ENCODE results near the gene GTPBP3.
A peak's percentile ranks its signal among the peaks of the same experiment; 100 is the strongest.

Gene GTPBP3

GRCh38 chr19:17327654-17328516 lies 9.5 kb upstream of the GTPBP3 start:
- no peak for DNase-seq

DNA sequence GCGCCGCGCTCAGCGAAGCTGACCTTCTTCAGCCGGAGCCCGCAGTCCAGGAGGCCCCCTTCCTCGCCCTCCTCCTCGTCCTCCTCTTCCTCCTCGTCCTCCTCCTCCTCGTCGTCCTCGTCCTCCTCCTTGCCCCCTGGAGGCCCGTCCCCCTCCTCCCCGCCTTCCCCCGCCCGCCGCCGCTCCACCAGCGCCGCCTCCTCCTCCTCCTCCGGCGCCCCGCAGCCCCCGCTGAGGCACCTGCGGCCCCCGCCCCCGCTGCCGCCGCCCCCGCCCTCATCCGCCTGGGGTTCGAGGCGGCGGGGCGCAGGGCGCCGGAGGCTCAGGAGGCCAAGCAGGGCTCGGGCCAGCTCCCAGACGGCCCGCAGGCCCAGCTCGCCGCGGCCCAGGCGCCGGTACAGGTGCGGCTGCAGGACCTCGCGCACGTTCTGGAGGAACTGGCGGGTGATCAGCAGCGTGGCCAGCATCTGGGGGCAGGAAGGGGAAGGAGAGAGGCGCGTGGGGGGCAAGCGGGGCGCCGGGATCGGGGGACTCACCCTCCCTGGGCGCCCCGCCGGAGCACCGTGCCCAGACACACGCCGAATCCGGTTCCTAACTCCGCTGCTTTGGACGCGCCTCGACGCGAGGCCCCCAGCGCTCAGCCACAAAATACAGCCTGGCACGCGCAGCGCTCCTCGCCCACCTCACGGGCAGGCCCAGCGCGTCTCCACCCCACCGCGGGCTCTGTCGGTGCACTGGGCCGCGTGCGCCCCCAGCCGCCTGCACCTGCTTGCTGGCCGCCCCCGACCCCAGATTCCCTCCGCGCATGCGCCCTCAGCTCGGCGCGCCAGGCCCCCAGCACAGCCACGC lies 8.6 kb upstream of the GTPBP3 start:
- no peak for DNase-seq

- no peak for DNase-seq
Measured at GRCh38 chr19:17329366-17330261, 7.7 kb upstream of the GTPBP3 start.

DNA sequence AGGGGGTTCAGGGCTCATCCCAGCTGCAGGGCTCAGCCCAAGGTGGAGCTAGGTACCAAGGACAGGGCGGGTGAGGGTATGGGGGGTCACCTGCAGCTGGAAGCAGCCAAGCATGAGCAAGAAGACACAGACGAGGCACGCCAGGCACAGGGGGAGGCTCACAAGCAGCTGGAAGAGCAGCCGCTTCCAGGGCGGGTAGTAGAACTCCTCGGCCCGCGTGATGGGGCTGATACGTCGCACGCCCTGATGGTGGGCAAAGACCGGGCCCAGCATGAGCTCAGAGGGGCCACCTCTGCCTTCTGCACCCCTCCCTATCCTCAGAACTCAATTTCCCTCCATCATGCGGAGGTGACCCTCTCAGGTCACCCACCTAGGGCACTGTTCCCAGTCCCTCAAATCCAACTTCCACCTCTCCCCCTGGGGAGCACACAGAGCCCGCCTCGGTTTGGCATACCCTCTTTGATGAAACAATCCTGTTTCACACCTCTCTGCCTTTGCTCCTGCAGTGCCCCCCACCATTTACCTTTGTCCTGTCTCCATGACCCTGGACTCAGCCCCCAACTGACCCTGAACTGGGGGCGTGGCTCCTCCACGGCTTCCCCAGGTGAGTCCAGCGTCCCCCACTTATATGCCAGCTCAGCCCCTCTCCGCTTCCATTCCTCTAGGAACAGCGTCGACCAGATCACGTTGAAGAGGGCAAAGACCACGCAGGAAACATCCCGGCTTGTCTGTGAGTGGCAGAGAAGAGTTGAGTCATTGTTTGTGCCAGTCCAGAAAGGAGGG lies 6.9 kb upstream of the GTPBP3 start:
- no peak for DNase-seq

- no peak for DNase-seq
Measured at GRCh38 chr19:17331045-17331558, 6.3 kb upstream of the GTPBP3 start.

DNA sequence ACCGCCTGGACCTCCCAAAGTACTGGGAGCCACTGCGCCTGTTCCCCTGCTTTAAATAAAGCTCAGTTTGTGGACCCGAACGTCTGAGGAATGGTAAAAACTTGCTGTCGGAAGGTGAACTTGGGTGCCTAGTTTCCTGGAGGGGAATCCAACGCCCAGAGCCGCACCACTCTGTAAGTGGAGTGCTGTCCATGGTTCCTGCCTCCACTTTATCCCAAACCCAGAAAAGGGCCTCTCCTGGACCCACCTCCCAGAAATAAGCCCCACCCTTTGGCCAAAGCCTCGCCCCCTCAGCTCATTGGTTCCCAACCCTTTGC lies 5.0 kb upstream of the GTPBP3 start:
- DNase-seq: no peak

- peak; percentile 40 for DNase-seq
Measured at GRCh38 chr19:17332677-17333581, 4.4 kb upstream of the GTPBP3 start.

DNA sequence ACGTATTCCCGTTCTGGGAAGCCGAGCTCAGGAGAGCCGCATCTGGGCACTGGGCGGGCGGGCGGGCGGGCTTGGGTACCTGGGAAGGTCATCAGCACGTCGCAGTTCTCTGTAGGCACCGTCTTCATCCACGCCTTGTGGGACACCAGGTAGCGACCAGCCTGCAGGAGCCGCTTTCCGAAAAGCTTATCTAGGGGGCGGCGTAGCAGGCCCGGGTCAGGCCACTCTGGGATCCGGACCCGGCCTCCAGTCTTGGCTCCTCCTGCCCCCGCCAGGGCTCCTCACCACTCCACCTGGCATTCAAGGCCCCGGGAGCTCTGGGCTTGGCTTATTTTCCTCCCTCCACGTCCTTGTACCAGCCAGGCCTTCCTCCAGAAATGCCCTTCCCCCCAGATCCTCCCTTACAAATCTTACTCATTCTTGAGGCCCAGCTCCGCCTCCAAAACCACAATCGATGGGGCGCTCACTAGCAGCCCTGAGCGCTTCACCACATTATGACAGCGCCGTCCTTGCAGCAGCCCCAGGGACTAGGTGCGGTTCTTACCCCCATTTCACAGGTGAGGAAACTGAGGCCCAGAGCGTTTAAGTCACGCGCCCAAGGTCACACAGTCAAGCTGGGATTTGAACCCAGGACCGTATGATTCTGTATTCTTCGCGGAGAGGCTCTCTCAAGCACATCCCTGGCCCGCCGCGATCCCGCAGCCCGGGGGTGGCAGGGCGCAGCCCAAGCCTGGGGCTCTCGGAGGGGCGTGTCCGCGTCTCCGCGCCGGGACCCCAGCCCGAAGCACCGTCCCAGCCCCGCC lies 3.5 kb upstream of the GTPBP3 start:
- peak; percentile 81 for DNase-seq

DNA sequence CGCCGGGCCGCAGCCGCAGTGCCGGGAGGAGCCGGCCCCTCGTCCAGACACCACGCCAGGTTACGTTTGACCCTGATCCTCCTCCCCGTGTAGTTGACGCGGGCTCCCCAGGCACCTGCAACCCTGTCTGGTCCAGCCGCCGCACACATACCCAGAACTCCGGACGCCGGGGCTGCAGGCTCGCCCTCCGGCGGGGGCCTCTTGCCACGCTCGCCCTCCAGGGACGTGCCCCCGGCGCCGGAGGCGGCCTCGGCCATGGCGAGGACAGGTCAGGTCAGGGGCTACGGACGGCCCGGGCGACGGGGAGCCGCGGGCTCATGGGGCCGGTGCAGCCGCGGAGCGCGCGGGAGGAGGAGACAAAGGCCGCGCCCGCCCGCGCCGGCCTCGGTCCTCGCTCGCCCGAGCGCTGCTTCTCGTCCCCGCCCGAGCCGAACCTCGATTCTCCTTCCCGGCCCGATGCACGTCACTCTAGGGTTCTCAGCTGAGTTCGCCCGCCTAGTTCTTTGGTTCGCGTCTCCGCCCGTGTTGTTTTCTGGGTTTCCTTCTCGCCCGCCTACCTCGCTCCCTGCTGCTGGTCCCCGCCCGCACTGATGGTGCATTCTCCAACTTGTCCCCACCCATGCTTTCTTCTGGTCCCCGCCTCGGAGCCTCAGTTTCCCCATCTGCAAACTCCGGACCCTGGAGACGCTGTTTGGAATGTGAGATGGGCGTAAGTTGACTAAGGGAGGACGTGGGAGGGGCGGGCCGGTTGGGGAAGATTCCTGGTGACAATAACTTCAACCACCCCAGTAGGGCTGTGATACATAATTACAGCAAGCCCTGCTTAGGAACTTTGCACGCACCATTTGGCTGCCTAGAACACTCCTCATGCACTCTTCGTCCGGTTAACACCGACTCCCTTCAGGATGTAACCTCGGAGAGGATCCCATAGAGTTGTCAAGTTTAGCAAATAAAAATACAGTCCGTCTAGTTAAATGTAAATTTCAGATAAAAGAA lies 2.6 kb upstream of the GTPBP3 start, which contains the start of gene ANO8:
Gene ANO8, minus strand, starts transcription at position 442 of the 996 bp plus-strand sequence. Its CDS starts 185 bp downstream, at position 257.
- DNase-seq: peak; percentile 97

DNA sequence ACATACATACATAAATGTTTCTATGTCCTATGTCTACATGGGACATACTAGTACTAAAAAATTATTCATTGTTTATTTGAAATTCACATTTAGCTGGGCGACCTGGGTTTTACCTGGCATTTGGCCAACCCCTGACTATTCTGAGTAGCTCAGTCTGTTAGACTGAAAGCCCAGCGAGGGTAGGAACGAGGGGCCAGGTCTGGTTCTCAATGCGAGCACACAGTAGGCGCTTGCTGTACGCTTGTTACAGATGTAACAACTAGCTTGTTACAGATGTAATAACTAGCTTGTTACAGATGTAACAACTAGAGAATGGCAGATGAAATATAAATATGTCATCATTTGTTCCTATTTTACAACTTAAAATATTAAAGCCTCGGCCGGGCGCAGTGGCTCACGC lies 1.8 kb upstream of the GTPBP3 start:
- DNase-seq: no peak

GRCh38 chr19:17337675-17338432 lies 501 bp downstream of the GTPBP3 start:
- DNase-seq: no peak

DNA sequence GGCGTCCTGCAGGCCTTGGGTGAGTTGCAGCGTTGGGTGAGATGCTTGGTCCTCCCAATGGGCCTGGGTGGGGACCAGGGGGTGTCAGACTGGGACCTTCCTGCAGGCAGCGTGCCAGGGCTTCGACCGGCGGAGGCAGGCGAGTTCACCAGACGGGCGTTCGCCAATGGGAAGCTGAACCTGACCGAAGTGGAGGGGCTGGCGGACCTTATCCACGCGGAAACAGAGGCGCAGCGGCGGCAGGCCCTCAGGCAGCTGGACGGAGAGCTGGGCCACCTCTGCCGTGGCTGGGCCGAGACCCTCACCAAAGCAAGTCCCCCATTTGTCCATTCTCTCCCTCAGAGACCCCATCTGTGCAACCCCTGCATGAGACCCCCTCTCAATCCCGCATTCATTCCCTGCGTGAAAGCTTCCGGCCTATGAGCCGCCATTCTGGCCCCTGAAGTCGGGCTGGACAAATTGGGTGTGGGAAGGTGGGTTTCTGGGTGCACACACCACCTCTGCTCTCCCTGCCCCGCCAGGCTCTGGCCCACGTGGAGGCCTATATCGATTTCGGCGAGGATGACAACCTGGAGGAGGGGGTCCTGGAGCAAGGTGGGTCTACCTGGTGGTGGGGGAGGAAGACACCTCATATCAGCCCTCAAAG lies 1.2 kb downstream of the GTPBP3 start:
- DNase-seq: no peak

- no peak for DNase-seq
Measured at GRCh38 chr19:17339088-17339741, 1.9 kb downstream of the GTPBP3 start.

DNA sequence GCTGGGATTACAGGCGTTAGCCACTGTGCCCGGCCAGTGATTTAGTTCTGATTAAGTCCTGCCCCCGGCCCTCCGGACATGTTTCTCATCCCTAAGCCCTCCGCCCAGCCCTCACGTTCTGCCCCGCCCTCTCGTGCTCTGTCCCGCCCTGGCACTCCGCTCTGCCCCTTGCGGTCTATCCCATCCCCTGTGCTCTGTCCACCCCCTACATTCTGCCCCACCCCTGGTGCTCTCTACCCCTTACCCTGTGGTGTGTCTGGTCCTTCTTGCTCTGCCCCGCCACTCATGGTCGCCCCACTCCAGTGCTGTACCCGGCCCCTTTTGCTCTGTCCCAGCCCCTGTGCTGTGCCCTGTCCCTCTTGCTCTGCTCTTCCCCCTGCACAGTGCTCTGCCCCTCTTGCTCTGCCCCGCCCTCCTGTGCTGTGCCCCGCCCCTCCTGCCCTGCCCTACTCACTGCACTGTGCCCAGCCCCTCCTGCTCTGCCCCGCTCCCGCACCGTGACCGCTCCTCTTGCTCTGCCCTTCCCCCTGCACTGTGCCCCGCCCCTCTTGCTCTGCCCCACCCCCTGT lies 3.0 kb downstream of the GTPBP3 start:
- DNase-seq: no peak

- no peak for DNase-seq
Measured at GRCh38 chr19:17340871-17341357, 3.6 kb downstream of the GTPBP3 start.

DNA sequence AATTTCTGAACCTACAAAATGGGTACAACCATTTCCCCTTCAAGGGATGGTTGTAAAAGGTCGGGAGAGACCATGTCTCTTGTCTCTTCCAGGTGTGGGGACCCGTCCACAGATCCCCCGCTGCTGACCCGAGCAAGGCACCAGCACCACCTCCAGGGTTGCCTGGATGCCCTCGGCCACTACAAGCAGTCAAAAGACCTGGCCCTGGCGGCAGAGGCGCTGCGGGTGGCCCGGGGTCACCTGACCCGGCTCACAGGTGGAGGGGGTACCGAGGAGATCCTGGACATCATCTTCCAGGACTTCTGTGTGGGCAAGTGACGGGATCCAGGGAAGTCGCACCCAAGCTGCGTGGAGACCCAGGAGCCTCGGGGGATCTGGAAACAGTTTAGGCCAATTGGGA lies 4.0 kb downstream of the GTPBP3 start:
- no peak for DNase-seq
